ENCODE results near the gene FBXO42. TPM values are rescaled to one million over a fixed set of nuclear protein-coding genes. Genes with fewer than 3 reads are reported as not detected.
"Not testable (repeated sequence)": the region's sequence is repeated elsewhere in the genome, so short reads cannot be mapped to it uniquely, and the experiment has no call there.

The FBXO42 gene
- total and polyA plus RNA-seq, 2 experiments from 2014 or later: 28.6 to 40.8 TPM

DNA sequence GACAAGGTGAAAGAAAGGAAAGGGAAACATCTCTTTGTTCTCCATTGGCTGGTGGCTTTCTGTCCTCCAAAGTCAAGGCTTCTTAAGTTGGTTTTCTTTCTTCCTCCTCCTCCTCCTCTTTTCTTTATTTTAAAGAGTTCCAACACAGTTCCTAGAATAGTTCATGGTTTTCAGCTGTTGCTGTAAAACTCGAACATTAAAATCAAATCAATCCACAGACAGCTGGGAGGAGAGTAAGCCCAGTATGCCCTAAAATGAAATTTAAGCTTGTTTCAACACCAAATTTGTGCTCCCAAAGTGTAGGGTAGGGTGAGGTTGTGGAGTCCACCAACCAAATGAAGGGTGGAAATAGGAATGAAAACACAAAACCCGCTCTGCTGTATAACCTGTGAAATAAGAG is 104.8 kb downstream of the FBXO42 start:
- Histone ChIP-seq H3K9me3 (ENCODE audit: low read depth) (no peaks in the 10 kb centered on the region), H3K36me3 (peaks cover 24% of the 10 kb centered on the region), H3K4me3 (no peak overlapping the region), H3K4me1 (ENCODE audit: low read depth) (peaks cover 22% of the 10 kb centered on the region), H3K27ac (no peak overlapping the region), H3K27me3 (no peaks in the 10 kb centered on the region)
- TF ChIP-seq, protein P1, sequence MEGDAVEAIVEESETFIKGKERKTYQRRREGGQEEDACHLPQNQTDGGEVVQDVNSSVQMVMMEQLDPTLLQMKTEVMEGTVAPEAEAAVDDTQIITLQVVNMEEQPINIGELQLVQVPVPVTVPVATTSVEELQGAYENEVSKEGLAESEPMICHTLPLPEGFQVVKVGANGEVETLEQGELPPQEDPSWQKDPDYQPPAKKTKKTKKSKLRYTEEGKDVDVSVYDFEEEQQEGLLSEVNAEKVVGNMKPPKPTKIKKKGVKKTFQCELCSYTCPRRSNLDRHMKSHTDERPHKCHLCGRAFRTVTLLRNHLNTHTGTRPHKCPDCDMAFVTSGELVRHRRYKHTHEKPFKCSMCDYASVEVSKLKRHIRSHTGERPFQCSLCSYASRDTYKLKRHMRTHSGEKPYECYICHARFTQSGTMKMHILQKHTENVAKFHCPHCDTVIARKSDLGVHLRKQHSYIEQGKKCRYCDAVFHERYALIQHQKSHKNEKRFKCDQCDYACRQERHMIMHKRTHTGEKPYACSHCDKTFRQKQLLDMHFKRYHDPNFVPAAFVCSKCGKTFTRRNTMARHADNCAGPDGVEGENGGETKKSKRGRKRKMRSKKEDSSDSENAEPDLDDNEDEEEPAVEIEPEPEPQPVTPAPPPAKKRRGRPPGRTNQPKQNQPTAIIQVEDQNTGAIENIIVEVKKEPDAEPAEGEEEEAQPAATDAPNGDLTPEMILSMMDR (IDR thresholded peaks at IDR 0.05; ENCODE audit: low read depth, low read length): no peak
- no peak for DNase-seq (ENCODE audit: low read depth in 1 of 2, low spot score in 1 of 2)

DNA sequence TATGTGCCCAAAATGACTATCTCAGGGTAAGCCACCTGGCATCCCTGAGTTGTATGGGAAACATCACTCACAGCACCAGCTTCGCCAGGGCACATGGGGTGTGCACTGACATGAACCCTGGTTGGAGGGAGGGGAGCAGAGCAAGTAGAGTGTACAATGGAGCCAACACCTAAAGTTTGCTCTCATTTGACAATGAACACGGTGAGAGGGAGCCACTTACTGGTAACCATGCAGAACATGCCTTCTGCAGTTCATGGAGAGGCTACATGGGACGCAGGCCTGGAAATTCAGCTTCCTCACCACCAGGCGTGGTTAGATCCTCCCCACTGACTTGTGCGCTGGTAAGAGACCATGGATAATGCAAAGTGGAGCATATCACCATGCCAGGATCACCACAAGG is 105.3 kb downstream of the FBXO42 start:
- Histone ChIP-seq H3K27me3 (no peaks in the 10 kb centered on the region), H3K27ac (no peak overlapping the region), H3K4me3 (no peak overlapping the region), H3K9me3 (ENCODE audit: low read depth) (no peaks in the 10 kb centered on the region), H3K4me1 (ENCODE audit: low read depth) (peaks cover 22% of the 10 kb centered on the region), H3K36me3 (peaks cover 20% of the 10 kb centered on the region)
- TF ChIP-seq, protein P1 (IDR thresholded peaks at IDR 0.05; ENCODE audit: low read depth, low read length): no peak
- no peak for DNase-seq (ENCODE audit: low read depth in 1 of 2, low spot score in 1 of 2)

DNA sequence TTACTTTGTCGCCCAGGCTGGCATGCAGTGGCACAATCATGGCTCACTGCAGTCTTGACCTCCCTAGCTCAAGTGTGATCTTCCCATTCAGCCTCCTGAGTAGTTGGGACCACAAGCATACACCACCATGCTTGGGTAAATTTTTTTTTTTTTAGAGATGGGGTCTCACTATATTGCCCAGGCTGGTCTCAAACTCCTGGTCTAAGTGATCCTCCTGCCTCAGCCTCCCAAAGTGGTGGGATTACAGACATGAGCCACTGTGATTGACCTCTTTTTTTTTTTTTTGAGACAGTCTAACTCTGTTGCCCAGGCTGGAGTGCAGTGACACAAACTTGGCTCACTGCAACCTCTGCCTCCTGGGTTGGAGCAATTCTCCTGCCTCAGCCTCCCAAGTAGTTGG is 106.0 kb downstream of the FBXO42 start:
- not testable (repeated sequence) for H3K9me3 ChIP-seq (ENCODE audit: low read depth); DNase-seq (ENCODE audit: low read depth in 1 of 2, low spot score in 1 of 2); H3K27ac ChIP-seq; H3K27me3 ChIP-seq; H3K4me3 ChIP-seq
- H3K4me1 ChIP-seq (ENCODE audit: low read depth): peaks cover 22% of the 10 kb centered on the region
- H3K36me3 ChIP-seq: peaks cover 12% of the 10 kb centered on the region

DNA sequence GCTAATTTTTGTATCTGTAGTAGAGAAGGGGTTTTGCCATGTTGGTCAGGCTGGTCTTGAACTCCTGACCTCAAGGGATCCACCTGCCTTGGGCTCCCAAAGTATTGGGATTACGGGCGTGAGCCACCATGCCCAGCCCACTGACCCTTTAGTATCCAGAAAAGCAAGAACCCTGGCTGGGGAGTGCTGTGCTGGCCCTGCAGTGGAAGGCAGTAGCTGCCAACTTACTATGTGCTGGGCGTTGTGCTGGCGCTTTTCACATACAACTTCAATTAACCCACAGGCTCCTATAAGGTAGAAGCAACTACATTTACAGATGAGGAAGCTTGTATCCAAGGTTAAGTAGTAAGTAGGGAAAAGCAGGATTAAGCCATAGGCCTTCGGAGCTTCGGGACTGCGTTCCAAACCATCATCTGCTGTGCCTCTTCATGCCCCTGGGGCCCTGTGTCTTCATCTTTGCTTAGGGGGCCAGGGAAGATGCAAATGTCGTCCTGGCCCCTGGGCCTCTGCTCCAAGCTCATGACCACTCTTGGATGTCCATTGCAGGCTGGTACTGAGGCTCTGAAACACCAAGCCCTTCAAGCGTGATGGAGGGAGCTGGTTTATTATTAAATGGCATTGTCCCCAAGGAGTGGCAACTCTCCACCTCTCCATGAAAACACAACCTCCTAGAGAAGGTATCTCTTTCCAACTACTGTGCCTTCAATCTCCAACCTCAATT is 106.6 kb downstream of the FBXO42 start:
- no peak for DNase-seq (ENCODE audit: low read depth in 1 of 2, low spot score in 1 of 2)
- Histone ChIP-seq H3K4me1 (ENCODE audit: low read depth) (peaks cover 22% of the 10 kb centered on the region), H3K27ac (no peak overlapping the region), H3K4me3 (no peak overlapping the region), H3K9me3 (ENCODE audit: low read depth) (no peaks in the 10 kb centered on the region), H3K36me3 (peaks cover 6% of the 10 kb centered on the region), H3K27me3 (no peaks in the 10 kb centered on the region)
- TF ChIP-seq, protein P1 (IDR thresholded peaks at IDR 0.05; ENCODE audit: low read depth, low read length): no peak

DNA sequence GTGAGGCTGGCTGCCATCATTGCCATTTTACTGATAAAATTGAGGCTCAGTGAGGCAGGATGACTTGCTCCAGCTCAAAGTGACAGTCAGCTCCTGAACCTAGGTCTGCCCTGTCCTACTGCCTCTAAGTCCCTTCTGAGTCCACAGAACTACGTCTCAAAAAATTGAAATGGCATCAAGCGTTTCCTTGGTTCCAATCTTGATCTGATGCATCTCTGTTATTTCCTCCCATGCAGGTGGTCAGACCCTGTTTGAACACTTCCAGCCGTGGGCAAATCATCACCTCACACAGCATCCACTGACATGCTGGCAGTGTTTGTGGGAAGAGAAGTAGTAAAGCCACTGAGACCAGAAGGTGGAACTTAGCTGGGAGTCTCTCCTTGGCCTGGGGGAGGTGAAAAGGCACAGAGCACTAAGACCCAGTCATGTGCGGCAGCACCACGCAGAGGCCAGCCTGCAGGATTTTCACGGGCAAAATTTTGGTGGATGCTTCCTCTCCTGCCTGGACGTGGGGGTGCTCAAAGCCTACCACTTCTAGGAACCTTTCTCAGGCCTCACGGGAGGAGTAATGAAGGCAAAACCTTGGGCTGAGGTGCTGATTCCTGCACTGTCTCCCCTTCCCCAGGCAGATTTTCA is 107.5 kb downstream of the FBXO42 start:
- Histone ChIP-seq H3K27me3 (no peaks in the 10 kb centered on the region), H3K9me3 (ENCODE audit: low read depth) (no peaks in the 10 kb centered on the region), H3K36me3 (peaks cover 4% of the 10 kb centered on the region), H3K4me3 (no peak overlapping the region), H3K4me1 (ENCODE audit: low read depth) (peaks cover 16% of the 10 kb centered on the region), H3K27ac (no peak overlapping the region)
- no peak for DNase-seq (ENCODE audit: low read depth in 1 of 2, low spot score in 1 of 2)
- TF ChIP-seq, protein P1 (IDR thresholded peaks at IDR 0.05; ENCODE audit: low read depth, low read length): no peak

DNA sequence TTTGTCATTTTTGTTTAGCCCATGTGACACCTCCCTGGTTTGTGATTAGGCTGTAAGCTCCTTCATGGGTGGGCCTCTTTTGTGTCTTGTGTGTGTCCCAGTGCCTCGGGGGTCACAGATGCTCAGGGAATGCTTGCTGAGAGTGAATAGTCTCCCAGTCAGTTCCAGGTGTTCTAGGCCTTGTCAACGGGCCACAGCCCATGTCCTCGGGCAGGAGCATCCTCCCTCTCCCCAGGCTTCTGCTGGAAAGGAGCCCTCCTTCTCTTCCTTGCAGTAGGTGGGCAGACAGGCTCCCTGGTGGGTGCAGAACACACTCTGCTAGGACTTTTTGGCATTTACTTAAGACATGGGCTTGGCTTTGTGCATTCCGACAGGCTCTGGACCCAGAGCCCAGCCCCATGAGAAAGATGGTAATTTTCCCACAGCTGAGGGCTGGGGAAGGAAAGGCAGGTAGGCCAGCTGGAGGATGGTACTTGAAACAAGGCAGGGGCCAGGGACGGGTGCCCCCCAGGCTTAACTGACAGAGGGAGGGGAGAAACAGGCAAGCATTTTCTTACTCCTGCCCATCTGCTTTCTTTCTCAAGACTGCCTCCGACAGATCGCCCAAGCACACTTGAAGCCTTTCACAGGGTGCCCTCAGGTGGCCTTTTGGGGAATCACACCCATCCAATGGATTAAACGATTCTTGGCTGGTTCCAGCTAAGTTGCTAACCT is 108.2 kb downstream of the FBXO42 start:
- Histone ChIP-seq H3K4me1 (ENCODE audit: low read depth) (peaks cover 9% of the 10 kb centered on the region), H3K36me3 (peaks cover 4% of the 10 kb centered on the region), H3K4me3 (no peak overlapping the region), H3K27ac (no peak overlapping the region), H3K9me3 (ENCODE audit: low read depth) (no peaks in the 10 kb centered on the region), H3K27me3 (no peaks in the 10 kb centered on the region)
- peak; percentile 83 to 89 for DNase-seq (ENCODE audit: low read depth in 1 of 2, low spot score in 1 of 2)
- TF ChIP-seq, protein P1 (IDR thresholded peaks at IDR 0.05; ENCODE audit: low read depth, low read length): peak; percentile 88

All from cardiac muscle cell (in vitro differentiated cells and primary cell).